Central memory CD8-positive, alpha-beta T cell (primary cell): ENCODE data around the gene TOMM20.

ENCODE experiments used
- ATAC-seq: fragments of 150-1000 bp; cut with Tn5 transposase; replicated peaks from 2 replicates; pipeline ENCODE4 v1.10.0; 2022; ENCODE audit warnings: mild to moderate bottlenecking, moderate FRiP score, moderate number of reproducible peaks; ENCODE audit not compliant: poor library complexity, severe bottlenecking; ENCODE audit errors: extremely low read depth
- DNase-seq, 2 donors: peaks; one replicate each; pipeline ENCODE4 v3.0.0; 2021; ENCODE audit warnings: low spot score in 2 of 2
- H3K27ac Mint-ChIP-seq: one replicate; pipeline ENCODE4 v1.8.0; 2022; ENCODE audit warnings: low read depth, mild to moderate bottlenecking, moderate library complexity, mixed read lengths
- H3K27me3 Mint-ChIP-seq: one replicate; pipeline ENCODE4 v1.8.0; 2022; ENCODE audit warnings: mixed read lengths
- H3K36me3 Mint-ChIP-seq: one replicate; pipeline ENCODE4 v1.8.0; 2022; ENCODE audit warnings: mild to moderate bottlenecking, moderate library complexity, mixed read lengths; ENCODE audit not compliant: insufficient read depth
- H3K4me1 Mint-ChIP-seq: one replicate; pipeline ENCODE4 v1.8.0; 2022; ENCODE audit warnings: mixed read lengths
- H3K4me3 Mint-ChIP-seq: one replicate; pipeline ENCODE4 v1.8.0; 2022; ENCODE audit warnings: mild to moderate bottlenecking, moderate library complexity, mixed read lengths
- H3K9me3 Mint-ChIP-seq: one replicate; pipeline ENCODE4 v1.8.0; 2022; ENCODE audit warnings: mixed read lengths

Gene TOMM20

GRCh38 chr1:235129774-235130570, 1.3 kb upstream of the TOMM20 start:
- Mint-ChIP-seq H3K27me3 (no peaks in the 10 kb centered on the region), H3K36me3 (peaks cover 45% of the 10 kb centered on the region), H3K4me1 (peaks cover 25% of the 10 kb centered on the region), H3K27ac (peak overlapping the region; percentile 70), H3K4me3 (peak overlapping the region; percentile 99), H3K9me3 (no peaks in the 10 kb centered on the region)
- ATAC-seq (no peak), DNase-seq (no peak)

DNA sequence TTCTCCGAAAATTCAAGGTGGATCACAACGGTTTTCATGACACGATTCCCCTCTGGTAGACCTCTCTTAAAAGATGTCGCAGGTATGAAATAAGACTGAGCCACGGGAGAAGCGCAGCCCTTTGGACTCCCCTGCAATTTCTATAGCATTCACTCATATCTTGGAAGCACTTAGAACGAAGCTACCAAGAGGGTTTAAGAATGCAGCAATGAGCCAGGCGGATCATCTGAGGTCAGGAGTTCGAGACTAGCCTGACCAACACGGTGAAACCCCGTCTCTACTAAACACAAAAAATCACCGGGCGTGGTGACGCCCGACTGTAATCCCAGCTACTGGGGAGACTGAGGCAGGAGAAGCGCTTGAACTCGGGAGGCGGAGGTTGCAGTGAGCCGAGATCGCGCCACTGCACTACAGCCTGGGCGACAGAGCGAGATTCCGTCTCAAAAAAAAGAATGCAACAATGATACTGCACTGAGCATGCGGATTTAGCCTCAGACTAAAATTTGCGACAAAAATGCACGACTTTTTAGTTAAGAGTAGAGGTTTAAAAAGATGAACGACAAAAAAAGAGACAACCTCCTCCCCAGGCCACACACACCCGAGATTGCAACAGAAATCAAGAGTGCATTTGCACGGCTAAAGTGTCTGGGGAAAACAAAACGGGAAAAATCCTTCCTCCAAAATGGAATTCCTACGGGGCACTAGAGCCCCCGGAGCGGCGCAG, 743 bp downstream of the TOMM20 start:
- H3K27me3 Mint-ChIP-seq, result no peaks in the 10 kb centered on the region
- H3K27ac Mint-ChIP-seq, result peak overlapping the region; percentile 96
- ATAC-seq, result peak; percentile 21
- H3K36me3 Mint-ChIP-seq, result peaks cover 36% of the 10 kb centered on the region
- H3K9me3 Mint-ChIP-seq, result no peaks in the 10 kb centered on the region
- no peak for DNase-seq
- H3K4me3 Mint-ChIP-seq, result peak overlapping the region; percentile 99
- H3K4me1 Mint-ChIP-seq, result peaks cover 41% of the 10 kb centered on the region

DNA sequence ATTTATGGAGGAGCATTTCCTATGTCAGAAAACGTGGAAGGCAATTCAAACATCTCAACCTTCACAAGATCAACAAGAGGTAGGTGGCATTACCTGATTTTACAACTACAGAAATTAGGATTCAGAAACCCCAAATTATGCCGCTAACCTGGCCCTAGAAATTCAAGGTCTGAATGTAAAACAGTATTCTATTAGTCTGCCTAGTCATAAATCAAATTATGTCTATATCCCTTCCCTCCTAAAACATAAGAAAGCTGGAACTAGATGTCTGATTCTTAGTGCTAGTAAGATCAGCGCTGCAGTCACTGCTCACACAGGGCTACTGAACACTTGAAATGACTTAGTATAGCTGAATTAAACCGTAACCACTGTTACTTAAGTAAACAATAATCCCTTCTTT, 1.4 kb downstream of the TOMM20 start:
- peaks cover 47% of the 10 kb centered on the region for H3K4me1 Mint-ChIP-seq
- no peaks in the 10 kb centered on the region for H3K27me3 Mint-ChIP-seq
- ATAC-seq, result no peak
- peak overlapping the region; percentile 96 for H3K27ac Mint-ChIP-seq
- DNase-seq, result no peak
- peak overlapping the region; percentile 99 for H3K4me3 Mint-ChIP-seq
- peaks cover 36% of the 10 kb centered on the region for H3K36me3 Mint-ChIP-seq
- no peaks in the 10 kb centered on the region for H3K9me3 Mint-ChIP-seq

GRCh38 chr1:235124665-235125064, 4.0 kb downstream of the TOMM20 start:
- no peak for DNase-seq
- no peak for ATAC-seq
- Mint-ChIP-seq H3K27ac (no peak overlapping the region), H3K36me3 (peaks cover 56% of the 10 kb centered on the region), H3K4me1 (peaks cover 53% of the 10 kb centered on the region), H3K4me3 (peak overlapping the region; percentile 44), H3K9me3 (no peaks in the 10 kb centered on the region), H3K27me3 (no peaks in the 10 kb centered on the region)

- ATAC-seq (no peak), DNase-seq (no peak)
- Mint-ChIP-seq H3K4me1 (peaks cover 53% of the 10 kb centered on the region), H3K36me3 (peaks cover 60% of the 10 kb centered on the region), H3K27ac (no peak overlapping the region), H3K27me3 (no peaks in the 10 kb centered on the region), H3K4me3 (peak overlapping the region; percentile 44), H3K9me3 (no peaks in the 10 kb centered on the region)
These were observed 4.5 kb downstream of the TOMM20 start for GRCh38 chr1:235124111-235124510.

GRCh38 chr1:235122348-235122747, 6.3 kb downstream of the TOMM20 start:
- Mint-ChIP-seq H3K9me3 (no peaks in the 10 kb centered on the region), H3K4me1 (peaks cover 49% of the 10 kb centered on the region), H3K27me3 (no peaks in the 10 kb centered on the region), H3K27ac (peak overlapping the region; percentile 42), H3K4me3 (no peak overlapping the region), H3K36me3 (peaks cover 65% of the 10 kb centered on the region)
- ATAC-seq (no peak), DNase-seq (no peak)

DNA sequence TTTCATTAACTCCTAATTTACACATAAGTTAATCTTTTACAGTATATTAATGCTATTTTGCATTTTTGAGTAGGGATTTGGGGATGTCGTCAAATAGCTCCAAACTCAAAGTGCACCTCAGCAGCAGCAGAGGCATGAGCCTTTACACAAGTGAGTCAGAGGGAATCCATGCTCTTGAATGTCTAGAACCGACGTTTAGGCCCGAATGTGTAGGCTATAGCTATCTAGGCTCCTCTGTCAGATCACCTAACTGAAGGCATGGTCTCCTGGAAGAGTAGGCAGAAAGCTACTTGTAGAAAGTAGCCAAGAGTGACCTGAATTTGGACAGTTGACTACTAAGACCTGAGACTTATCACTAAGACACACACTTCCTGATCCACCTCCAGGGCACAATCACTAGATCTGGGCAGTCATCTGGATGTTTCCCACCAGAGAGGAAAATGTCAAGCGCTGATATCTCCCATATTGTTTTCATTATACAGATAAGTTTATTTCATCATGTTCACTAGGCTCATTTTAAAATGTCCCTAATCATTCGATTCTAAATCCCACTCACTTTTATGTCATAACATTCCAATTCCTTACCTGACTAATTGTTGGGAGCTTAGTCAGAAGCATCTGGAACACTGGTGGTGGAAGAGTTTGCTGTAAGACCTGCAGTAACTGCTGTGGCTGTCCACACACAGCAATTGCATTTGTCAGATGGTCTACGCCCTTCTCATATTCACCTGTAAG, 15.3 kb downstream of the TOMM20 start:
- Mint-ChIP-seq H3K4me1 (peaks cover under 1% of the 10 kb centered on the region), H3K36me3 (peaks cover 79% of the 10 kb centered on the region), H3K4me3 (no peak overlapping the region), H3K27me3 (no peaks in the 10 kb centered on the region), H3K9me3 (no peaks in the 10 kb centered on the region), H3K27ac (no peak overlapping the region)
- DNase-seq (no peak), ATAC-seq (no peak)

DNA sequence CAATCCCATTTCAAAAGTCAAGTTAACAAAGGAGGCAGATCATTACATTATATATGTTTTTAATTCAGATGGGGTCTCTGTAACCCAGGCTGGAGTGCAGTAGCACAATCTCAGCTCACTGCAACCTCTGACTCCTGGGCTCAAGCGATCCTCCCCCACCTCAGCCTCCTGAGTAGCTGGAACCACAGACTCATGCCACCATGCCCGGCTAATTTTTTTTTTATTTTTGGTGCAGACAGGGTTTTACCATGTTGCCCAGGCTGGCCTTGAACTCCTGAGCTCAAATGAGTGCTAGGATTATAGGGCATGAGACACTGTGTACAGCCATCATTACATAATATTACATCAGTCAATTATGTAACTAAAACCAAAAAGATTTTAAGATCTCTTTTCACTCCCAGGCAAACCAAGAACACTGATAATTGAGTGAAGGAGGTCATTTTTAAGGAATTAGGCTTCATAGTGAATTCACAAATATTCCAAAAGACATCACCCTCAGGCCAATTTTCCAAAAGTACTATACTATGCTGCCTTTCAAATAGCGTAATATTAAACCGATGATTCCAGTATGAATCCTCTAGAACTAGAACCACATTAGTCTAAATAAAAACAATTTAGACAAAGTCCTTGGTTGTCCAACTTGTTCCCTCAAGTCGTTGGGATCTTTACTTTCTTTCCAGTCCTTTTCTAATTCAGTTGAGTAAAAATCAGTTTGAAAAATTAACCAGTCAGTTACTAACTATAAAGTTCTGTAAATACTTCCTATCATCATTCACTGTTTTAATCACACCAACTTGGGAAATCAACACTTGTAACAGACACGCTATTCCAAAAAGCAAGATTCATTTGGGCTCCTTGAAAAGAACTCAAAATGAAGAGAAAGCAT, 16.1 kb downstream of the TOMM20 start:
- no peaks in the 10 kb centered on the region for H3K27me3 Mint-ChIP-seq
- peaks cover 73% of the 10 kb centered on the region for H3K36me3 Mint-ChIP-seq
- H3K4me1 Mint-ChIP-seq, result no peaks in the 10 kb centered on the region
- ATAC-seq (no peak), DNase-seq (no peak)
- no peak overlapping the region for H3K27ac Mint-ChIP-seq
- no peak overlapping the region for H3K4me3 Mint-ChIP-seq
- H3K9me3 Mint-ChIP-seq, result no peaks in the 10 kb centered on the region

GRCh38 chr1:235111107-235111506, 17.5 kb downstream of the TOMM20 start:
- no peaks in the 10 kb centered on the region for H3K9me3 Mint-ChIP-seq
- peaks cover 62% of the 10 kb centered on the region for H3K36me3 Mint-ChIP-seq
- no peak for ATAC-seq
- H3K27me3 Mint-ChIP-seq, result no peaks in the 10 kb centered on the region
- DNase-seq, result no peak
- H3K4me3 Mint-ChIP-seq, result no peak overlapping the region
- no peak overlapping the region for H3K27ac Mint-ChIP-seq
- H3K4me1 Mint-ChIP-seq, result peaks cover 5% of the 10 kb centered on the region

- DNase-seq (no peak), ATAC-seq (no peak)
- H3K4me1 Mint-ChIP-seq, result peaks cover 19% of the 10 kb centered on the region
- no peaks in the 10 kb centered on the region for H3K9me3 Mint-ChIP-seq
- H3K36me3 Mint-ChIP-seq, result peaks cover 59% of the 10 kb centered on the region
- H3K27ac Mint-ChIP-seq, result no peak overlapping the region
- H3K27me3 Mint-ChIP-seq, result no peaks in the 10 kb centered on the region
- no peak overlapping the region for H3K4me3 Mint-ChIP-seq
These were observed 19.8 kb downstream of the TOMM20 start for GRCh38 chr1:235108876-235109275.

GRCh38 chr1:235108185-235108593, 20.4 kb downstream of the TOMM20 start:
- Mint-ChIP-seq H3K4me1 (peaks cover 22% of the 10 kb centered on the region), H3K4me3 (no peak overlapping the region), H3K36me3 (peaks cover 53% of the 10 kb centered on the region), H3K27me3 (no peaks in the 10 kb centered on the region), H3K27ac (no peak overlapping the region), H3K9me3 (no peaks in the 10 kb centered on the region)
- ATAC-seq (no peak), DNase-seq (no peak)
